Epithelial cell of esophagus (primary cell): Measurements from ENCODE around the gene MAD1L1.
A peak's percentile ranks its signal among the peaks of the same experiment; 100 is the strongest.

Experiments
- DNase-seq: peaks from one replicate; pipeline ENCODE4 v3.0.0; 2010; ENCODE audit warnings: low read depth
- H3K4me3 ChIP-seq: 2 replicates; pipeline ENCODE4 v1.5.1; 2011; ENCODE audit warnings: mild to moderate bottlenecking, low read length, control low read depth
- TF ChIP-seq, protein P1 (sequence below): IDR thresholded peaks from 2 replicates; pipeline ENCODE4 v1.5.1; 2011; ENCODE audit warnings: low read depth, mild to moderate bottlenecking, low read length, control low read depth, inconsistent platforms; ENCODE audit not compliant: insufficient read depth; ENCODE audit errors: missing control alignments

Gene MAD1L1

DNA sequence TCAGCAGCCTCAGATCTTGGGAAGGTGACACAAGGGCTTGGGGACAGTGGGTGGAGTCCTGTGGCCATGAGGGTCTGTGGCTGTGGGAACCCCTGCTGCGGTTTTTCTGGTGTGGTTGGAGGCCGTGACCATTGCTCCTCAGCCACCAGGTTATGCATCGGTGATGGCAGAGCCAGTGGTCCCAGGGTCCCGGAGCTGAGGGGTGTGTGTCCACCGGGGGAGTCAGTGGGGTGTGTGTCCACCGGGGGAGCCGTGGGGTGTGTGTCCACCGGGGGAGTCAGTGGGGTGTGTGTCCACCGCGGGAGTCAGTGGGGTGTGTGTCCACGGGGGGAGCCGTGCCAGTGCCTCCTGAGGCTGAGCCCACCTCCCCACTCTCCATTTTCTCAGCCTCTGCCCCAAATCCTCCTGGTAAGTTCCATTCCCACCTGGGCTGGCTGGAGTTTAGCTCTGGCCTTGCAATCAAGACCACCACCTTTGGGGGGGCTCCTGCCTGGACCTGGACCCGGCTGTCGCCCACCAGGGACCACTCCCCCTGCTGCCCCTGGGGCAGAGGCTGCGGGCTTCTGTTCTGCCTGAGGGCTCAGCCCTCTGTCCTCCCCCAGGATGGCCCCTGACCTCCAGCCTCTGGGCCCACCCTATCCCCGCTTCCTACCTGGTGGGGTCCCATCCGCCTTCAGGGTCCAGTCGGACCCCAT, 419.2 kb downstream of the MAD1L1 start:
- no peak overlapping the region for H3K4me3 ChIP-seq
- TF ChIP-seq, protein P1, sequence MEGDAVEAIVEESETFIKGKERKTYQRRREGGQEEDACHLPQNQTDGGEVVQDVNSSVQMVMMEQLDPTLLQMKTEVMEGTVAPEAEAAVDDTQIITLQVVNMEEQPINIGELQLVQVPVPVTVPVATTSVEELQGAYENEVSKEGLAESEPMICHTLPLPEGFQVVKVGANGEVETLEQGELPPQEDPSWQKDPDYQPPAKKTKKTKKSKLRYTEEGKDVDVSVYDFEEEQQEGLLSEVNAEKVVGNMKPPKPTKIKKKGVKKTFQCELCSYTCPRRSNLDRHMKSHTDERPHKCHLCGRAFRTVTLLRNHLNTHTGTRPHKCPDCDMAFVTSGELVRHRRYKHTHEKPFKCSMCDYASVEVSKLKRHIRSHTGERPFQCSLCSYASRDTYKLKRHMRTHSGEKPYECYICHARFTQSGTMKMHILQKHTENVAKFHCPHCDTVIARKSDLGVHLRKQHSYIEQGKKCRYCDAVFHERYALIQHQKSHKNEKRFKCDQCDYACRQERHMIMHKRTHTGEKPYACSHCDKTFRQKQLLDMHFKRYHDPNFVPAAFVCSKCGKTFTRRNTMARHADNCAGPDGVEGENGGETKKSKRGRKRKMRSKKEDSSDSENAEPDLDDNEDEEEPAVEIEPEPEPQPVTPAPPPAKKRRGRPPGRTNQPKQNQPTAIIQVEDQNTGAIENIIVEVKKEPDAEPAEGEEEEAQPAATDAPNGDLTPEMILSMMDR: no peak
- no peak for DNase-seq

DNA sequence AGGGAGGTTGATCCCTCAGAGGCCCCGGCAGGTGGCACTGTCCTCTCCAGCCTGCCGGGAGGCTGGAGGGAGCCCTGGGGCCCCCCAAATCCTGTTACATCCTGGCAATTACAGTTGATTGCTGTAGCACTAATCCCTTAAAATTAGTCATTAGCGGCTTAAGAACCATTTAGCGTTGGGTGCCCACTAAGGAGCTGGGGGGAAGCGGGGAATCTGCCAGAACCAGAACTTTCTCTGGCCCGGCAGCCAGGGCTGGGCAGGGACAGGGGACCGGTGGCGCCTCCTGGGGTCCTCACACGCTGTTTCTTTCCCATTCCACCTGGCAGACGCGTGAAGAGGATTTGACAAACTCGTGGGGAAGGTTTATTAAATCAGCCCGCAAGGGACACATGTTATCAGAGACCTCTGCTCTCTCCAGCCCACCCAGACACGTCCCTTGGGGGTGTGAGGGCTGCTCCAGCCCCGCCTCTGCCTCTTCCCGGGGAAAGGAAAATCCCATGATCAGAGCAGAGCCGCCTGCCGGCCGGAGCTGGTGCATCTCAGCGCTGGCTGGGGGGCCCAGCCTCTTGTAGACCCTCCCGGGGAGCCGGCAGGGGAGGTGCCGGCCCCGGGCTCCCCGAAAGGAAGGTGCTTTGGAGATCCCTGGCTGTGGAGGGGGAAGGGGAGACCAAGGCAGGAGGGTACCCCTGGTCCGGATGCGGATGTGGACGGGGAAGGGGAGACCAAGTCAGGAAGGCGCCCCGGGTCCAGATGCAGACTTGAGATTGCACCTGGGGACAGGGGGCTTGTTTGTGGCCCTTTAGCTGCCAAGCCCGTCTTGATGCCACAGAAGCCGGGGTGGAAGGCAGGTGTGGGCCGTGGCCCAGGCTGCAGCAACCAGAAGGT, 420.0 kb downstream of the MAD1L1 start:
- H3K4me3 ChIP-seq: no peak overlapping the region
- peak; percentile 30 for DNase-seq
- TF ChIP-seq, protein P1: peak; percentile 43

DNA sequence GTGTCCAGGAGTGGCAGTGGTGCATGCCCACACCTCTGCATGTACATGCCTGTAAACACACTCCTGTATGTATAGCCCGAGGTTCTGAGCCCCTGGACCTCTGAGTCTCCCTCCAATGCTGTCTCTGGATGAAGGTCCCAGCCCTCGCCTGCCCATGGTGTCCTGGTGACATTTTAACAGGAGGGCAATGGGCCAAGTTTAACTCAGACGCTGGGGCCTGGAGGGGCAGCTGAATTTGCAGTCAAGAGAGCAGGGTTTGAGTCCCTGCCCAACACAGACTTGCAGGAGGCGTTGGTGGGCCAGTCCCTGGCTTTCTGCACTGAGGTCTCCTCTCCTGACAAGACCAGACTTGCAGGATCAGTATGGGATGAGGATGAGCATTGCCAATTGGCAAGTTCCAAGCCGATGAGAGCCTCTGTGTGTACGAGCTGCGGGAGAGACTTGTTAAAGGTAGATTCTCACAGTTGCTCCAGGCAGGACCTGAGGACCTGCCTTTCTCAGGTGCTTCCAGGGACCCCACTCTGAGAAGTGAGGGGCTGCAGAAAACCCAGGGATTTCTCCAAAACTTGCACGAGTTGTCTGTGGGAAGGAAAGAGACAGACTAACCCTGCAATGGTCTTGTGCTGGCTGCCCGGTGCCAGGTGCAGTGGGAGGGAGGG, 420.8 kb downstream of the MAD1L1 start:
- no peak overlapping the region for H3K4me3 ChIP-seq
- peak; percentile 46 for DNase-seq
- TF ChIP-seq, protein P1: no peak

DNA sequence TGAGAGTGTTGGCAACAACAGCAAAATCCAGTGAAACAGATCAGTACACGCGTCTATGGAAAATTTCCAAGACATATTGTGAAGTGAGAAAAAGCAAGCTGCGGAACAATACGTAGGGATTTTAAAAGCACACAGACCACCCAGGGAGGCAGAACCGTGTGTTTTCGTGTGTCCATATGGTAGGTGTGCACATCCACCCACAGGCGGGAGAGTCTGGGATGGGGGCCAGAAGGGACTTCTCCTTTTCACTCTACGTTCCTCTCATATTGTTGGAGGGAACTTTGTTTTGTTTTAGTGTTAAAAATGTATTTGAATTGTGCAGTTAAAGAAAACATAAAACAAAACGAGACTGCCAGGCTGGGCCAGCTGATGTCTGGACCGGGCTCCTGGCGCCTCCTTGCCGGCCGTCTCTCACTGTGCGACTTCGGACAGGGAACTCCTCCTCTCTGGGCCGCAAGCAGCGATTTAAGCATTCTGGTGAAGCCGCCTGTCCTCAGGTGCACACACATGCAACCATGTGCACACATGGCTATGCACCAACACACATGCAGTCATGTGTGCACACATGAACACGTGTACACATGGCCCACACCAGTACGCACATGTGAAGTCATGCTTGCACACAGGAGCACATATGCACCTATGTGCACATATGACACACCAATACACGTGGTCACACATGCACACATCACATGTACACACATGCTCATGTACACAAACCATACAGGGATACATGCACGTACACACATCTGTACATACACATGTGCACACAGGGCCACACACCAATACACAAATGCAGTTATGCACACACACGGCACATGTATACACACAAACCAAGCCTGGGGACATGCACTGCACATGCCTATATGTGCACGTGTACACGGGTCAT, 421.5 kb downstream of the MAD1L1 start:
- TF ChIP-seq, protein P1: no peak
- no peak overlapping the region for H3K4me3 ChIP-seq
- DNase-seq: no peak

DNA sequence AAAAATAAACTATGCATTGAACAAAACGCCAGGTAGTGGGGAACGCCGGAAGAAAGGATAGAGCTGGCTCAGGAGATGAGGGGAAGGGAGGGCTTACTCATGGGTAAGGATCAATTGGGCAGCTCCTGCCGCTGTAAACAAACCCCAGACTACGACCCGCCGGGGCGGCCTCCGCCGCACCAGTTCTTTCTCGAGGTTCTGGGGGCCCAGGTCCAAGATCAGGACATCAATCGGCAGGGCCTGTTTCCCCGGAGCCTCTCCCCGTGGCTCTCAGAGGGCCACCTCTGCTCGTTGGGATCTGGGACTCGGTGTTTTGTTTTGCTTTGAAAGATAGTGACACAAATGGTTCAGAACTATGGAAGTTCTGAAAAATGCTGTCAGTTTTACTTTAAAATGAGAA, 422.2 kb downstream of the MAD1L1 start:
- no peak for DNase-seq
- TF ChIP-seq, protein P1: no peak
- no peak overlapping the region for H3K4me3 ChIP-seq

DNA sequence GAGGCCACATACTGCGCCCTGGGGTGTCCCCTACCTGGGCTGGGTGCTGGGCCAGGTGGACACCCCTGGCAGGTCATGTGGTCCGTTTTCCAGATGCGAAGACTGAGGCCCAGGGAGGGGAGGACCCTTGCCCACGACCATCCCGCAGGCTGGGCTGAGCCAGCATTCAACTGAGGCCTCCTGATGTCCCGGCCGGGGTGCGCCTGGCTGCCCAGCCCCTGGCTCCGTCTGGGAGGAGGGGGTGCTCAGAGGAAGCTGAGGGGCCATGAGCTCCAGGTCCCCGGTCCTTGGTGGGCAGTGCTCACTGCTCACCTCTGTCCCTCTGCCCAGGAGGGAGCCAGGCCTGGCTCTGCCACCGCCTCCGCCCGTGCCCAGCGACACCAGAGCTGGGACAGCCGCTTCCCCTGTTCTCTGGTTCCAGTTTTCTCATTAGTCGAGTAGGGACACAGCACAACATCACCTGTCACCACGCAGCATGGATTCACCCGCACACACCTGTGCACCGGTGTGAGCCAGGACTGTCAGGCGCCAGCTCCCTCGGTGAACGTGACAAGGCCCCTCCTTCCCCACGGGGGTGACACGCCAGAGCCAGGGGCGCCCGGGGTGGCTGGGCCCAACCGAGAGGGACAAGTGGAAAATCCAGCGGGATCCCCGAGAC, 423.0 kb downstream of the MAD1L1 start:
- TF ChIP-seq, protein P1: no peak
- DNase-seq: no peak
- H3K4me3 ChIP-seq: no peak overlapping the region
